Ammon's horn (tissue), 1 donor: ENCODE measurements around the gene PKNOX2.

ENCODE experiments used
- DNase-seq: peaks from one replicate; pipeline ENCODE4 v3.0.0-alpha.2; 2016; ENCODE audit warnings: low spot score

The PKNOX2 gene

GRCh38 chr11:125173027-125173426 is 8.5 kb downstream of the PKNOX2 start:
- no peak for DNase-seq

- DNase-seq = no peak
Observed at GRCh38 chr11:125173556-125173955, 9.0 kb downstream of the PKNOX2 start.

- no peak for DNase-seq
Observed at GRCh38 chr11:125174057-125174456, 9.5 kb downstream of the PKNOX2 start.

GRCh38 chr11:125174686-125175085 is 10.1 kb downstream of the PKNOX2 start:
- no peak for DNase-seq

- no peak for DNase-seq
Observed at GRCh38 chr11:125175166-125175565, 10.6 kb downstream of the PKNOX2 start.

- no peak for DNase-seq
Observed at GRCh38 chr11:125175896-125176575, 11.5 kb downstream of the PKNOX2 start.

- DNase-seq = no peak
Observed at GRCh38 chr11:125176866-125177265, 12.3 kb downstream of the PKNOX2 start.

GRCh38 chr11:125177543-125177942 is 13.0 kb downstream of the PKNOX2 start:
- no peak for DNase-seq

GRCh38 chr11:125179346-125179745 is 14.8 kb downstream of the PKNOX2 start:
- DNase-seq = no peak

GRCh38 chr11:125179895-125180294 is 15.3 kb downstream of the PKNOX2 start:
- no peak for DNase-seq

- no peak for DNase-seq
Observed at GRCh38 chr11:125180413-125181305, 16.1 kb downstream of the PKNOX2 start.

GRCh38 chr11:125182573-125182972 is 18.0 kb downstream of the PKNOX2 start:
- DNase-seq = no peak

GRCh38 chr11:125183641-125184040 is 19.1 kb downstream of the PKNOX2 start:
- no peak for DNase-seq

- no peak for DNase-seq
Observed at GRCh38 chr11:125188021-125188420, 23.5 kb downstream of the PKNOX2 start.

GRCh38 chr11:125190566-125190965 is 26.0 kb downstream of the PKNOX2 start:
- no peak for DNase-seq

GRCh38 chr11:125192183-125192582 is 27.6 kb downstream of the PKNOX2 start:
- no peak for DNase-seq

GRCh38 chr11:125192717-125193415 is 28.3 kb downstream of the PKNOX2 start:
- DNase-seq = no peak

GRCh38 chr11:125193416-125193726 is 28.8 kb downstream of the PKNOX2 start:
- DNase-seq = no peak

GRCh38 chr11:125193841-125194240 is 29.3 kb downstream of the PKNOX2 start:
- no peak for DNase-seq

GRCh38 chr11:125199915-125200314 is 35.4 kb downstream of the PKNOX2 start:
- DNase-seq = no peak

- DNase-seq = no peak
Observed at GRCh38 chr11:125200441-125200840, 35.9 kb downstream of the PKNOX2 start.

GRCh38 chr11:125201525-125202141 is 37.1 kb downstream of the PKNOX2 start:
- DNase-seq = peak; percentile 28
